ENCODE data around the gene SCRN1. TPM values are rescaled to one million over a fixed set of nuclear protein-coding genes. Genes with fewer than 3 reads are reported as not detected.
A peak's percentile ranks its signal among the peaks of the same experiment; 100 is the strongest.

The SCRN1 gene
- total and polyA plus RNA-seq, 9 donors, result 23.0 to 46.1 (median 32.2) TPM

- Histone ChIP-seq H3K4me3 (ENCODE audit: low read length) (peak within 1 kb of the TSS; percentile 65), H3K36me3 (ENCODE audit: control insufficient read depth, insufficient read depth, low read length) (no peaks in the 10 kb centered on the region), H3K27me3 (ENCODE audit: control insufficient read depth, insufficient read depth, low read length) (no peaks in the 10 kb centered on the region), H3K27ac (ENCODE audit: low read length) (peak within 1 kb of the TSS; percentile 90), H3K9me3 (replicated peaks; ENCODE audit: control insufficient read depth, low read depth, low read length) (no peaks in the 10 kb centered on the region), H3K4me1 (ENCODE audit: control insufficient read depth, insufficient read depth, low read length) (peaks cover 10% of the 10 kb centered on the region)
- DNase-seq, result peak; percentile 95
- WGBS (ENCODE audit: insufficient coverage), result under 1% methylated on average over 65 of the region's 70 CpGs
Measured at GRCh38 chr7:30028216-30028748, 38.7 kb upstream of the SCRN1 start, which contains the start of gene PLEKHA8. PLEKHA8 (plus strand) TSS chr7:30028412; CDS start chr7:30028763, 351 bp downstream.

DNA sequence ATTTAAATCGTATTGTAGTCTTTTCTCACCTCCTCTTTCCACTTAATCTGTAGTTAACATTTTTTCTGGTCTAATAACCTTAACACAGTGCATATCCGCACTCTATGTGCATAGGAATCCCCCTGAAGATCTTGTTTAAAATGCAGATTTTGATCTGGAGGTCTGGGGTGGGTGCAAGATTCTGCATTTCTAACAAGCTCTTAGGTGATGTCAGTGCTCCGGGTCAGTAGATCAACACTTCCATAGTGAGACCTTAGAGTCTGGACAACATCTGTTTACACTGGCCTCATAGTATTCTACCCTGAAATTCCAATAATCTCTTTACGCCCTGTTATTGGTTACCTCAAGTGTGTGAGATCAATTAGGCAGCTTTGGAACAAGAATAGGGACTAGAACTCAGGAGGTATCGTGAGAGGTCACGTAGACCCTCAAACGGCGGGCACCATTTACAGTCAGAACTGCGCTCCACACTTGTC, 38.2 kb upstream of the SCRN1 start:
- Histone ChIP-seq H3K27ac (ENCODE audit: low read length) (peak overlapping the region; percentile 90), H3K4me1 (ENCODE audit: control insufficient read depth, insufficient read depth, low read length) (peaks cover 10% of the 10 kb centered on the region), H3K9me3 (replicated peaks; ENCODE audit: control insufficient read depth, low read depth, low read length) (no peaks in the 10 kb centered on the region), H3K4me3 (ENCODE audit: low read length) (peak overlapping the region; percentile 65), H3K36me3 (ENCODE audit: control insufficient read depth, insufficient read depth, low read length) (no peaks in the 10 kb centered on the region), H3K27me3 (ENCODE audit: control insufficient read depth, insufficient read depth, low read length) (no peaks in the 10 kb centered on the region)
- 0% methylated on average over 2 of the region's 9 CpGs for WGBS (ENCODE audit: insufficient coverage)
- DNase-seq, result no peak

DNA sequence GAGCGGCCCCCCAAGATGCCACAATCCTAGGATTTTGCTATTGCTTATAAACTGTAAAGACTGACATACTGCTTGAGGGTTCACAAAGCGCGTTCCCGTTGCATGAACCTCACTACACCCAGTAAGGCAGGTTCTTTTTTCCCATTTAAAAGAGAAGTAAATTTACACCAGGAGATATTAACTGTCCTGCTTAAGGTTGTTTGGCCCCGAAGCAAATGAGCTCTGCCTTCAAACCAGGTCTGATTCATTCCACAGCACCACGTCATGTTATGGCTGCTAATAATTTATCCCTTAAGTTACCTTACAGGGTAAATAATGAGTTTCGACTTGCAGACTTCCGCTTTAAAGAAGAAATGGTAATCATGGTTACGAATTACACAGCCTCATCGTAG, 37.5 kb upstream of the SCRN1 start:
- Histone ChIP-seq H3K36me3 (ENCODE audit: control insufficient read depth, insufficient read depth, low read length) (no peaks in the 10 kb centered on the region), H3K27me3 (ENCODE audit: control insufficient read depth, insufficient read depth, low read length) (no peaks in the 10 kb centered on the region), H3K4me1 (ENCODE audit: control insufficient read depth, insufficient read depth, low read length) (peaks cover 10% of the 10 kb centered on the region), H3K9me3 (replicated peaks; ENCODE audit: control insufficient read depth, low read depth, low read length) (no peaks in the 10 kb centered on the region), H3K27ac (ENCODE audit: low read length) (peak overlapping the region; percentile 90), H3K4me3 (ENCODE audit: low read length) (peak overlapping the region; percentile 65)
- DNase-seq, result peak; percentile 61
- WGBS (ENCODE audit: insufficient coverage), result 0% methylated on average over 1 of the region's 10 CpGs

GRCh38 chr7:30026229-30027064, 36.8 kb upstream of the SCRN1 start, which contains the start of gene FKBP14:
FKBP14 (minus strand) TSS chr7:30026702; CDS start chr7:30026508, 194 bp downstream.
- Histone ChIP-seq H3K27ac (ENCODE audit: low read length) (peak within 1 kb of the TSS; percentile 90), H3K4me3 (ENCODE audit: low read length) (peak within 1 kb of the TSS; percentile 65), H3K27me3 (ENCODE audit: control insufficient read depth, insufficient read depth, low read length) (no peaks in the 10 kb centered on the region), H3K9me3 (replicated peaks; ENCODE audit: control insufficient read depth, low read depth, low read length) (no peaks in the 10 kb centered on the region), H3K36me3 (ENCODE audit: control insufficient read depth, insufficient read depth, low read length) (no peaks in the 10 kb centered on the region), H3K4me1 (ENCODE audit: control insufficient read depth, insufficient read depth, low read length) (peaks cover 10% of the 10 kb centered on the region)
- WGBS (ENCODE audit: insufficient coverage), result 0% methylated on average over 28 of the region's 35 CpGs
- DNase-seq, result peak; percentile 100

- Histone ChIP-seq H3K4me3 (ENCODE audit: low read length) (no peak overlapping the region), H3K27me3 (ENCODE audit: control insufficient read depth, insufficient read depth, low read length) (no peaks in the 10 kb centered on the region), H3K4me1 (ENCODE audit: control insufficient read depth, insufficient read depth, low read length) (peaks cover 5% of the 10 kb centered on the region), H3K27ac (ENCODE audit: low read length) (no peak overlapping the region), H3K9me3 (replicated peaks; ENCODE audit: control insufficient read depth, low read depth, low read length) (no peaks in the 10 kb centered on the region), H3K36me3 (ENCODE audit: control insufficient read depth, insufficient read depth, low read length) (no peaks in the 10 kb centered on the region)
- no peak for DNase-seq
- no CpG with 5 or more reads among the region's 6 CpGs for WGBS (ENCODE audit: insufficient coverage)
Measured at GRCh38 chr7:30023524-30023923, 33.9 kb upstream of the SCRN1 start.

- Histone ChIP-seq H3K9me3 (replicated peaks; ENCODE audit: control insufficient read depth, low read depth, low read length) (no peaks in the 10 kb centered on the region), H3K4me3 (ENCODE audit: low read length) (no peak overlapping the region), H3K27ac (ENCODE audit: low read length) (no peak overlapping the region), H3K36me3 (ENCODE audit: control insufficient read depth, insufficient read depth, low read length) (peaks cover 4% of the 10 kb centered on the region), H3K27me3 (ENCODE audit: control insufficient read depth, insufficient read depth, low read length) (no peaks in the 10 kb centered on the region), H3K4me1 (ENCODE audit: control insufficient read depth, insufficient read depth, low read length) (peaks cover 5% of the 10 kb centered on the region)
- DNase-seq, result no peak
Measured at GRCh38 chr7:30022991-30023390, 33.4 kb upstream of the SCRN1 start.

- Histone ChIP-seq H3K9me3 (replicated peaks; ENCODE audit: control insufficient read depth, low read depth, low read length) (no peaks in the 10 kb centered on the region), H3K27me3 (ENCODE audit: control insufficient read depth, insufficient read depth, low read length) (no peaks in the 10 kb centered on the region), H3K4me1 (ENCODE audit: control insufficient read depth, insufficient read depth, low read length) (peaks cover 3% of the 10 kb centered on the region), H3K36me3 (ENCODE audit: control insufficient read depth, insufficient read depth, low read length) (peaks cover 16% of the 10 kb centered on the region), H3K4me3 (ENCODE audit: low read length) (no peak overlapping the region), H3K27ac (ENCODE audit: low read length) (no peak overlapping the region)
- WGBS (ENCODE audit: insufficient coverage), result no CpG with 5 or more reads among the region's 1 CpG
- DNase-seq, result no peak
Measured at GRCh38 chr7:30020535-30020934, 30.9 kb upstream of the SCRN1 start.

GRCh38 chr7:30019960-30020359, 30.4 kb upstream of the SCRN1 start:
- Histone ChIP-seq H3K4me1 (ENCODE audit: control insufficient read depth, insufficient read depth, low read length) (no peaks in the 10 kb centered on the region), H3K4me3 (ENCODE audit: low read length) (no peak overlapping the region), H3K27me3 (ENCODE audit: control insufficient read depth, insufficient read depth, low read length) (no peaks in the 10 kb centered on the region), H3K27ac (ENCODE audit: low read length) (no peak overlapping the region), H3K36me3 (ENCODE audit: control insufficient read depth, insufficient read depth, low read length) (peaks cover 18% of the 10 kb centered on the region), H3K9me3 (replicated peaks; ENCODE audit: control insufficient read depth, low read depth, low read length) (no peaks in the 10 kb centered on the region)
- no peak for DNase-seq
- WGBS (ENCODE audit: insufficient coverage), result no CpG with 5 or more reads among the region's 1 CpG

DNA sequence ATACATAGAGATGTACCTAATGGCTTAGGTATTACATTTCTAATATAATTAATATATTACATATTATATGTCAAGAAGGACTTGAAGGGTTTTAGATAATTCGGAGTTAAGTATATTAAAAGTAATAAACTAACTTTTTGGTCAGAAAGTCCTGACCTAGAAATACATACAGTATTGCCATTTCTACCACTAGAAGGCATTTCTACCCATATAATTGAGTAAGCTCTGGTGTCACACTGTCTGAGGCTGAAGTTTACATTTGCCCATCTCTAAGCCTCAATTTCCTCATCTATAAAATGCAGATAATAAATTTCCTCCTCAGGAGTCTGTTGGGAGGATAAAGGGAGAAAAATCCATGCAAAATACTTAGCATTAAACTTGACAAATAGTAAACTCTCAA, 29.8 kb upstream of the SCRN1 start:
- no peaks in the 10 kb centered on the region for H3K9me3 ChIP-seq (replicated peaks; ENCODE audit: control insufficient read depth, low read depth, low read length)
- WGBS (ENCODE audit: insufficient coverage), result no CpG with 5 or more reads among the region's 1 CpG
- H3K27me3 ChIP-seq (ENCODE audit: control insufficient read depth, insufficient read depth, low read length), result no peaks in the 10 kb centered on the region
- peaks cover 19% of the 10 kb centered on the region for H3K36me3 ChIP-seq (ENCODE audit: control insufficient read depth, insufficient read depth, low read length)
- no peak overlapping the region for H3K27ac ChIP-seq (ENCODE audit: low read length)
- H3K4me1 ChIP-seq (ENCODE audit: control insufficient read depth, insufficient read depth, low read length), result no peaks in the 10 kb centered on the region
- no peak for DNase-seq
- no peak overlapping the region for H3K4me3 ChIP-seq (ENCODE audit: low read length)

DNA sequence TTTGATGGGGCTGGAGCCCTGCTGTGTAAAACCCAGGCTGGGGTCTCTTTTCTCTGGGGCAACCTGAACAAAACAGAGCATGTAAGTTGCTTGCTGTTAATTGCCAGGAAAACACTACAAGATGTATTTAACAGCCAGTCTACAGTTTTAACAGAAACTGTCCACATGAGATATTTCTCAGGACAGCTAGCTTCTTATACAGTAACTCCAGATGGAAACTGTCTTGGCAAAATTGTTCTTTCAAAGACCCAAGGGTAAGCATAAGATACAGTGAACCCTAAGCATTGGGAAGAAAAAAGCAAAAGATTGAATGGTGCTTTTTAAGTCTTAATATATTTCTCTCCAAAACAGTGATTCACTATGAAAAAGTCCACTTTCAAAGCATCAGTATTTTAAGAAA, 28.9 kb upstream of the SCRN1 start:
- peaks cover 24% of the 10 kb centered on the region for H3K36me3 ChIP-seq (ENCODE audit: control insufficient read depth, insufficient read depth, low read length)
- no peaks in the 10 kb centered on the region for H3K27me3 ChIP-seq (ENCODE audit: control insufficient read depth, insufficient read depth, low read length)
- no peak for DNase-seq
- no peak overlapping the region for H3K27ac ChIP-seq (ENCODE audit: low read length)
- H3K9me3 ChIP-seq (replicated peaks; ENCODE audit: control insufficient read depth, low read depth, low read length), result no peaks in the 10 kb centered on the region
- H3K4me3 ChIP-seq (ENCODE audit: low read length), result no peak overlapping the region
- no peaks in the 10 kb centered on the region for H3K4me1 ChIP-seq (ENCODE audit: control insufficient read depth, insufficient read depth, low read length)
